ENCODE data around the gene MACO1. TPM values are rescaled to one million over a fixed set of nuclear protein-coding genes. Genes with fewer than 3 reads are reported as not detected.

MACO1 gene
- total and polyA plus RNA-seq, 9 of the 15 experiments (the other 6 are each of a cell fraction or from before 2014, with no cell fraction given): 4.6 to 28.4 (median 21.7) TPM

- TF ChIP-seq ELK1 (CRISPR knock-in tag; IDR thresholded peaks at IDR 0.05) (no peak), ZNF24 (IDR thresholded peaks at IDR 0.05) (0 out of 2 replicates have a peak, but pooled peaks have one; percentile 25), HIVEP1 (CRISPR knock-in tag; IDR thresholded peaks at IDR 0.05) (no peak), ZNF274 (IDR thresholded peaks at IDR 0.05; ENCODE audit: borderline replicate concordance, low read depth, low read length) (no peak), DPF2 (IDR thresholded peaks at IDR 0.05) (0 out of 2 replicates have a peak, but pooled peaks have one; percentile 52), MEIS2 (IDR thresholded peaks at IDR 0.05; ENCODE audit: partially characterized antibody) (peak; percentile 54), ZNF395 (CRISPR knock-in tag; IDR thresholded peaks at IDR 0.05) (no peak), CEBPB (tag; IDR thresholded peaks at IDR 0.05) (no peak), CHD4 (IDR thresholded peaks at IDR 0.05; ENCODE audit: insufficient read depth, insufficient replicate concordance, low read depth, low read length, poor library complexity, severe bottlenecking) (no peak), SREBF1 (IDR thresholded peaks at IDR 0.05; ENCODE audit: borderline replicate concordance, low read depth, low read length) (no peak), TCF3 (CRISPR knock-in tag; IDR thresholded peaks at IDR 0.05) (no peak), IFI16 (CRISPR knock-in tag; IDR thresholded peaks at IDR 0.05) (no peak), PHF21A (IDR thresholded peaks at IDR 0.05; ENCODE audit: borderline replicate concordance, low read depth) (no peak), KDM4B (IDR thresholded peaks at IDR 0.05; ENCODE audit: borderline replicate concordance in 2 of 2, low read depth in 1 of 2) (no peak), CHCHD3 (CRISPR knock-in tag; IDR thresholded peaks at IDR 0.05) (no peak), TCF7 (IDR thresholded peaks at IDR 0.05; ENCODE audit: borderline replicate concordance) (no peak), ZNF41 (CRISPR knock-in tag; conservative IDR thresholded peaks at IDR 0.05) (no peak), GABPB2 (CRISPR knock-in tag; conservative IDR thresholded peaks at IDR 0.05) (no peak), BMI1 (IDR thresholded peaks at IDR 0.05; ENCODE audit: low read length) (no peak), C11orf30 (IDR thresholded peaks at IDR 0.05; ENCODE audit: low read depth) (no peak), NR2C1 (IDR thresholded peaks at IDR 0.05) (no peak), NR2C1 (tag; IDR thresholded peaks at IDR 0.05) (no peak), STAT5A (IDR thresholded peaks at IDR 0.05; ENCODE audit: borderline replicate concordance, low read length) (no peak), ZNF398 (CRISPR knock-in tag; IDR thresholded peaks at IDR 0.05) (no peak), ZNF79 (CRISPR knock-in tag; IDR thresholded peaks at IDR 0.05; ENCODE audit: low read depth) (no peak), ZNF212 (CRISPR knock-in tag; IDR thresholded peaks at IDR 0.05) (no peak), SRSF1 (IDR thresholded peaks at IDR 0.05; ENCODE audit: low read depth, low read length) (no peak), MEF2A (IDR thresholded peaks at IDR 0.05; ENCODE audit: control insufficient read depth, low read depth, low read length) (no peak), KHSRP (IDR thresholded peaks at IDR 0.05) (no peak)
These were observed 11.5 kb downstream of the MACO1 start (continued) for GRCh38 chr1:25442178-25442577.

All from K562 (cell line).